ENCODE results near the gene MEI1. TPM values are rescaled to one million over a fixed set of nuclear protein-coding genes. Genes with fewer than 3 reads are reported as not detected.

The MEI1 gene
- total RNA-seq, 1 experiment from 2014 or later: 0.35 TPM

GRCh38 chr22:41832553-41833368, 133.5 kb downstream of the MEI1 start, which contains the start of gene SREBF2:
TSS of gene SREBF2 (plus strand) at chr22:41833105. CDS start at chr22:41833271, 166 bp downstream.
- peaks cover 14% of the 10 kb centered on the region for H3K36me3 Mint-ChIP-seq
- H3K9me3 Mint-ChIP-seq: no peaks in the 10 kb centered on the region
- peaks cover 45% of the 10 kb centered on the region for H3K4me1 Mint-ChIP-seq
- ChIA-PET CTCF (interaction anchor here (0.6 to 7.8 kb wide), 15 partner anchors 10 to 258 kb away, joined by 3 to 59 read pairs (median 6); partner anchors contain the start of genes CENPM and NDUFA6), POLR2A (interaction anchor here (0.6 to 2.4 kb wide), 13 partner anchors 10 to 1248 kb away, joined by 3 to 21 read pairs (median 5); partner anchors contain the start of genes CCDC134, NDUFA6 and PMM1)
- H3K4me3 Mint-ChIP-seq: peak within 1 kb of the TSS; percentile 96
- H3K27me3 Mint-ChIP-seq (ENCODE audit: low read depth): no peaks in the 10 kb centered on the region
- DNase-seq (ENCODE audit: low spot score) (peak; percentile 100), ATAC-seq (peak; percentile 92)
- H3K27ac Mint-ChIP-seq: peak within 1 kb of the TSS; percentile 100
- TF ChIP-seq HMGXB4 (CRISPR knock-in tag; IDR thresholded peaks at IDR 0.05) (no peak), TCF7 (CRISPR knock-in tag; IDR thresholded peaks at IDR 0.05; ENCODE audit: low read depth) (no peak), NR3C1 (CRISPR knock-in tag; conservative IDR thresholded peaks at IDR 0.05; ENCODE audit: low read depth) (no peak), ZNF281 (CRISPR knock-in tag; IDR thresholded peaks at IDR 0.05) (no peak), MYBL2 (CRISPR knock-in tag; IDR thresholded peaks at IDR 0.05) (0 out of 2 replicates have a peak, but pooled peaks have one; percentile 33), NR2C2 (CRISPR knock-in tag; IDR thresholded peaks at IDR 0.05) (no peak), TEAD1 (CRISPR knock-in tag; IDR thresholded peaks at IDR 0.05) (0 out of 2 replicates have a peak, but pooled peaks have one; percentile 62), SMAD4 (CRISPR knock-in tag; IDR thresholded peaks at IDR 0.05) (no peak), RELA (CRISPR knock-in tag; IDR thresholded peaks at IDR 0.05; ENCODE audit: borderline replicate concordance) (no peak), ATF1 (CRISPR knock-in tag; IDR thresholded peaks at IDR 0.05) (no peak), ELF4 (CRISPR knock-in tag; IDR thresholded peaks at IDR 0.05; ENCODE audit: low read depth) (no peak), PRRX2 (CRISPR knock-in tag; IDR thresholded peaks at IDR 0.05) (0 out of 2 replicates have a peak, but pooled peaks have one; percentile 28), FOXJ3 (CRISPR knock-in tag; IDR thresholded peaks at IDR 0.05; ENCODE audit: borderline replicate concordance) (no peak), ZNF219 (CRISPR knock-in tag; IDR thresholded peaks at IDR 0.05; ENCODE audit: borderline replicate concordance) (no peak), JAZF1 (CRISPR knock-in tag; IDR thresholded peaks at IDR 0.05) (no peak), ZNF423 (CRISPR knock-in tag; IDR thresholded peaks at IDR 0.05) (no peak), GTF2I (CRISPR knock-in tag; conservative IDR thresholded peaks at IDR 0.05) (no peak), SMAD3 (CRISPR knock-in tag; IDR thresholded peaks at IDR 0.05; ENCODE audit: borderline replicate concordance) (no peak), ZMAT4 (CRISPR knock-in tag; IDR thresholded peaks at IDR 0.05) (no peak), TEAD4 (CRISPR knock-in tag; IDR thresholded peaks at IDR 0.05) (no peak), ZNF121 (CRISPR knock-in tag; IDR thresholded peaks at IDR 0.05) (no peak), OVOL2 (CRISPR knock-in tag; IDR thresholded peaks at IDR 0.05; ENCODE audit: borderline replicate concordance) (no peak), ATF2 (CRISPR knock-in tag; IDR thresholded peaks at IDR 0.05; ENCODE audit: borderline replicate concordance, low read depth) (peak; percentile 57; the same call in 1 of the 2 replicates)
- TF ChIP-seq, protein P1, sequence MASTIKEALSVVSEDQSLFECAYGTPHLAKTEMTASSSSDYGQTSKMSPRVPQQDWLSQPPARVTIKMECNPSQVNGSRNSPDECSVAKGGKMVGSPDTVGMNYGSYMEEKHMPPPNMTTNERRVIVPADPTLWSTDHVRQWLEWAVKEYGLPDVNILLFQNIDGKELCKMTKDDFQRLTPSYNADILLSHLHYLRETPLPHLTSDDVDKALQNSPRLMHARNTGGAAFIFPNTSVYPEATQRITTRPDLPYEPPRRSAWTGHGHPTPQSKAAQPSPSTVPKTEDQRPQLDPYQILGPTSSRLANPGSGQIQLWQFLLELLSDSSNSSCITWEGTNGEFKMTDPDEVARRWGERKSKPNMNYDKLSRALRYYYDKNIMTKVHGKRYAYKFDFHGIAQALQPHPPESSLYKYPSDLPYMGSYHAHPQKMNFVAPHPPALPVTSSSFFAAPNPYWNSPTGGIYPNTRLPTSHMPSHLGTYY (CRISPR knock-in tag; IDR thresholded peaks at IDR 0.05): 0 out of 2 replicates have a peak, but pooled peaks have one; percentile 28
- TF ChIP-seq, protein P2, sequence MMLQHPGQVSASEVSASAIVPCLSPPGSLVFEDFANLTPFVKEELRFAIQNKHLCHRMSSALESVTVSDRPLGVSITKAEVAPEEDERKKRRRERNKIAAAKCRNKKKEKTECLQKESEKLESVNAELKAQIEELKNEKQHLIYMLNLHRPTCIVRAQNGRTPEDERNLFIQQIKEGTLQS (CRISPR knock-in tag; conservative IDR thresholded peaks at IDR 0.05): 0 out of 2 replicates have a peak, but pooled peaks have one; percentile 27
- TF ChIP-seq, protein P3, sequence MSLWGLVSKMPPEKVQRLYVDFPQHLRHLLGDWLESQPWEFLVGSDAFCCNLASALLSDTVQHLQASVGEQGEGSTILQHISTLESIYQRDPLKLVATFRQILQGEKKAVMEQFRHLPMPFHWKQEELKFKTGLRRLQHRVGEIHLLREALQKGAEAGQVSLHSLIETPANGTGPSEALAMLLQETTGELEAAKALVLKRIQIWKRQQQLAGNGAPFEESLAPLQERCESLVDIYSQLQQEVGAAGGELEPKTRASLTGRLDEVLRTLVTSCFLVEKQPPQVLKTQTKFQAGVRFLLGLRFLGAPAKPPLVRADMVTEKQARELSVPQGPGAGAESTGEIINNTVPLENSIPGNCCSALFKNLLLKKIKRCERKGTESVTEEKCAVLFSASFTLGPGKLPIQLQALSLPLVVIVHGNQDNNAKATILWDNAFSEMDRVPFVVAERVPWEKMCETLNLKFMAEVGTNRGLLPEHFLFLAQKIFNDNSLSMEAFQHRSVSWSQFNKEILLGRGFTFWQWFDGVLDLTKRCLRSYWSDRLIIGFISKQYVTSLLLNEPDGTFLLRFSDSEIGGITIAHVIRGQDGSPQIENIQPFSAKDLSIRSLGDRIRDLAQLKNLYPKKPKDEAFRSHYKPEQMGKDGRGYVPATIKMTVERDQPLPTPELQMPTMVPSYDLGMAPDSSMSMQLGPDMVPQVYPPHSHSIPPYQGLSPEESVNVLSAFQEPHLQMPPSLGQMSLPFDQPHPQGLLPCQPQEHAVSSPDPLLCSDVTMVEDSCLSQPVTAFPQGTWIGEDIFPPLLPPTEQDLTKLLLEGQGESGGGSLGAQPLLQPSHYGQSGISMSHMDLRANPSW (CRISPR knock-in tag; conservative IDR thresholded peaks at IDR 0.05; ENCODE audit: low read depth): no peak

Data from WTC11 (cell line).